DMS53 treated with DMSO at 0.1 percent for 48 hours (cell line): ENCODE measurements around the gene KIAA0753.

Experiments
- DNase-seq: peaks from one replicate; lab custom pipeline; 2025; ENCODE audit not compliant: unreplicated experiment; lab: John Stamatoyannopoulos, UW

The KIAA0753 gene

GRCh38 chr17:6571452-6571781 is 69.1 kb downstream of the KIAA0753 start:
- no peak for DNase-seq

- DNase-seq: no peak
Measured at GRCh38 chr17:6570731-6571451, 69.6 kb downstream of the KIAA0753 start.

- no peak for DNase-seq
Measured at GRCh38 chr17:6569370-6570285, 70.9 kb downstream of the KIAA0753 start.

- no peak for DNase-seq
Measured at GRCh38 chr17:6568184-6568758, 72.2 kb downstream of the KIAA0753 start.

GRCh38 chr17:6567528-6568183 is 72.9 kb downstream of the KIAA0753 start:
- no peak for DNase-seq

GRCh38 chr17:6561446-6561845 is 79.1 kb downstream of the KIAA0753 start:
- DNase-seq: no peak

- DNase-seq: no peak
Measured at GRCh38 chr17:6560496-6560895, 80.0 kb downstream of the KIAA0753 start.

GRCh38 chr17:6559753-6560215 is 80.7 kb downstream of the KIAA0753 start:
- no peak for DNase-seq

- DNase-seq: no peak
Measured at GRCh38 chr17:6558932-6559752, 81.4 kb downstream of the KIAA0753 start.

- no peak for DNase-seq
Measured at GRCh38 chr17:6558276-6558675, 82.2 kb downstream of the KIAA0753 start.

GRCh38 chr17:6557040-6557438 is 83.5 kb downstream of the KIAA0753 start:
- DNase-seq: no peak

- no peak for DNase-seq
Measured at GRCh38 chr17:6556121-6557039, 84.1 kb downstream of the KIAA0753 start, which contains the start of gene PITPNM3. Gene PITPNM3, minus strand, starts transcription at chr17:6556555. Its CDS starts 149 bp downstream, at chr17:6556406.

GRCh38 chr17:6555331-6556120 is 85.0 kb downstream of the KIAA0753 start:
- DNase-seq: no peak

GRCh38 chr17:6554871-6555330 is 85.6 kb downstream of the KIAA0753 start:
- DNase-seq: no peak

- DNase-seq: no peak
Measured at GRCh38 chr17:6554342-6554741, 86.2 kb downstream of the KIAA0753 start.

- no peak for DNase-seq
Measured at GRCh38 chr17:6551869-6552531, 88.5 kb downstream of the KIAA0753 start.

GRCh38 chr17:6551356-6551755 is 89.2 kb downstream of the KIAA0753 start:
- DNase-seq: no peak
